GM19455 (cell line): Measurements from ENCODE around the gene NETO2.
"Not testable (repeated sequence)": the region's sequence is repeated elsewhere in the genome, so short reads cannot be mapped to it uniquely, and the experiment has no call there.

ENCODE experiments used
- ATAC-seq: cut with Tn5 transposase; IDR thresholded peaks from one replicate; pipeline ENCODE4 v1.9.1; 2021; ENCODE audit not compliant: unreplicated experiment

NETO2 gene, protein sequence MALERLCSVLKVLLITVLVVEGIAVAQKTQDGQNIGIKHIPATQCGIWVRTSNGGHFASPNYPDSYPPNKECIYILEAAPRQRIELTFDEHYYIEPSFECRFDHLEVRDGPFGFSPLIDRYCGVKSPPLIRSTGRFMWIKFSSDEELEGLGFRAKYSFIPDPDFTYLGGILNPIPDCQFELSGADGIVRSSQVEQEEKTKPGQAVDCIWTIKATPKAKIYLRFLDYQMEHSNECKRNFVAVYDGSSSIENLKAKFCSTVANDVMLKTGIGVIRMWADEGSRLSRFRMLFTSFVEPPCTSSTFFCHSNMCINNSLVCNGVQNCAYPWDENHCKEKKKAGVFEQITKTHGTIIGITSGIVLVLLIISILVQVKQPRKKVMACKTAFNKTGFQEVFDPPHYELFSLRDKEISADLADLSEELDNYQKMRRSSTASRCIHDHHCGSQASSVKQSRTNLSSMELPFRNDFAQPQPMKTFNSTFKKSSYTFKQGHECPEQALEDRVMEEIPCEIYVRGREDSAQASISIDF

DNA sequence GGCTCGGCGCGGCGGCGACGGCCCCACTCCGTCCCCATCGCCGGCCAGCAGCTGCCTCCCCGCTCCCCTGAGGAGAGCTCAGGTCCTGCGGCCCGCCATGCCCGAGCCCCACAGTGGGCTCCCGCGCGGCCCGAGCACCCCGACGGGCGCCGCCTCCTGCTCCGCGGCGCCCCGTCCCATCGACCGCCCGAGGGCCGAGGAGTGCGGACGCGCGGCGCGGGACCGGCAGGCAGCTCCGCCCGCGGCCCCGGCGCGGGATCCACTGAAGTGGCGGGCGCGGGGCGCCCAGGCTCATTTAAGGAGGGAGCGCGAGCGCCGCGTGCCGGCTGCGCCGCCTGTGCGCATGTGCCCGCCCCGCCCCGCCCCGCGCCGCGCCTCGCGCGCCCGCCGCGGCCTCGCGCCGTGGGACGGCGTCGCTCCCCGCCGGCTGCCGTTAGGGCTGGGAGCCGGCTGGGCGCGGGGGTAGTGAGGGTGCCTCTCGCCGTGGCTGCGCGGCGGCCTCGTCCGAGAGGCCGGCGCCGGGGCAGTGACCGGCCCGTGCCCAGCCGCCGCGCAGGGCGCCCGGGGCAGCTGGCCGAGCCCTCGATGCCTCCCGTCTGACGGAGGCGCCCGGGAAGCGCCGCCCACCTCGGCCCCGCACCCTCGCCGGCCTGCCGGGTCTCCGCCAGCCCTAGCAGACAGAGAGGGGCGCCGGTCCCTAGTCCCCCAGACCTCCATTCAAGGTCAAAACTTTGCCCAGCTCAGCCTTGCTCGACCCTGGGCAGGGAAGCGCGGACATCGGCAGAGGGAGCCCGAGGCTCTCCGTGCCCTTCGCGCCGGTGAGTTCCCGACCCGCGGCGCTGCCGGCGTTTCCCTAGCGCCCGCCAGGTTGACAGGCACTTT lies at the start of gene NETO2:
Gene NETO2, minus strand, starts transcription at position 269 of the 882 bp plus-strand sequence. CDS start 333 bp downstream, outside the sequence.
- ATAC-seq = peak; percentile 63

DNA sequence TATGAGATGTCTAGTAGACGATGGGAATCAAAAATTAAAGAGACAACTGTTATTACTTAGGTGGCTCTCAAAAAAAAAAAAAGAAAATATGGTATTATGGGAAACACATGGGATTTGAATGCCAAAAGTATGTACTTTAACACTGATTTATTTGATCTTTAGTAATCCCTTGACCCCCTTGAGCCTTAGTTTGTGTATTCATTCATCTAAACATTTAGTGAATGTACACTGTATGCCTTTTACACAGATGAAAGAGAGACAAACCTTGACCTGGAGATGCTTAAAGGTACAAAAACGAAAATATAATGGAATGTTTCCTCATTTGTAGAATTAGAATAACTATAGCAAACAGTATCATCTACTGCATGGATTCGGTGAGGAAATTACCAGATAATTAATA lies 38.6 kb upstream of the NETO2 start:
- ATAC-seq = no peak

- ATAC-seq = not testable (repeated sequence)
Observed at GRCh38 chr16:47181066-47181465, 37.3 kb upstream of the NETO2 start.

GRCh38 chr16:47180073-47180472 lies 36.3 kb upstream of the NETO2 start:
- ATAC-seq = no peak

- no peak for ATAC-seq
Observed at GRCh38 chr16:47175152-47175551, 31.4 kb upstream of the NETO2 start.

- ATAC-seq = no peak
Observed at GRCh38 chr16:47162670-47163420, 19.1 kb upstream of the NETO2 start.

DNA sequence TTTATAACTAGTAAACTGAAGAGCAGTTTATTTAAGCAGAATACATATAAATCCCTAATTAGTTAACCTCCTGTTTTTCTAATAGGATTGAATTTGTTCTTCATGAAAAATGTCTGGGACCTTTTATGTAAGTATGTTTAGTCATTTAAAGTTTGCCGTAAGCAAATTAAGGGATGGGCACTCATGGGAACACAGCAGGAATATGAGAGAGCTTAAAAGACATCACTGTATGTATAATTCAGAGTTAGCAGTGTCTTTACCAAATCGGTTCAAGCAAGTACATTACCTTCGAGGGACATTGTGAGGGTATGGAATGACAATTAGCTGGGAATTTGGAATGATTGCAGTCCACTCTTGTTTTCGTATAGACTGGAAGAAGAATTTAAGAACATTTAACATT lies 17.7 kb upstream of the NETO2 start:
- ATAC-seq = no peak

GRCh38 chr16:47160422-47160821 lies 16.7 kb upstream of the NETO2 start:
- no peak for ATAC-seq

DNA sequence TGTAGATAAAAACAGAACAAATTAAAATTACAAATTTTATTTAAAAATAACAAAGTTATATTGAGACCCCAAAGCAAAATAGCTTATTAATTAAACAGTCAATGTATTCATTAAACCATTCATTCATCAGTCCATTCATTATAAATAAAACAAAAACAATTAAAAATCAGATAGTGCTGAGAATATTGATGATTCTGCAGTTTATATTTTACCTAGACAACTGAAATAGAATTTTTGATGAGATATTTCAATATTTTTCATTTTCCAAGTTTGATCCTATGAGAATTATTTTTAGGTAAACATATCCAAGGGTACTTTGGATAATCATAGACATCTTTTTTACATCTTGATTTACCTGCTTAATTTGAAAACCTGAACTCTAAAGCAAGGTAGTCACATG lies 15.2 kb upstream of the NETO2 start:
- ATAC-seq = no peak

DNA sequence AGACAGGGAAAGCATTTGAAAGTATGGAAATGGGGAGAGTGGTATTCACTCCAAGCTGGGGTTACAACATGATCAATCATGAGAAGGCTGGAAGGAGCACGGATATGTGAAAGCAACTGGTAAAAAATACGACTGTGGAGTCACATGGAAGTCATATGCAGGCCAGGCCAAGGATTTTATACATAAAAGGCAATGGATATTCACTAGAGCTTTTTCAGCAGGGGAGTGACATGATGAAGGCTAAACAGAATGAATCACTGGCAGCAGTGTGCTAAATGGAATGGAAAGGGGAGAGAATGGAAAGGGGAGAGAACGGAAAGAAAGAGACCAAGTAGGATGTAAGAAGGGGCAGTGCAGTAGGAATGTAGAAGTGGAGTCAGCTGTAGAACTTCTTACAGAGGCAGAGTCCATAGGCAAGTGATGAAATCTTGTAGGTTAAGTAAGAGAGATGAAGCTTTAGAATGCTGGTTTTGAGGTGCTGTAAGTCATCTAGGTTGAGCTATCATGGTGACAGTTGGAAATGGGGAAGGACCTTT lies 13.0 kb upstream of the NETO2 start:
- ATAC-seq = no peak

- not testable (repeated sequence) for ATAC-seq
Observed at GRCh38 chr16:47152501-47152900, 8.8 kb upstream of the NETO2 start.

DNA sequence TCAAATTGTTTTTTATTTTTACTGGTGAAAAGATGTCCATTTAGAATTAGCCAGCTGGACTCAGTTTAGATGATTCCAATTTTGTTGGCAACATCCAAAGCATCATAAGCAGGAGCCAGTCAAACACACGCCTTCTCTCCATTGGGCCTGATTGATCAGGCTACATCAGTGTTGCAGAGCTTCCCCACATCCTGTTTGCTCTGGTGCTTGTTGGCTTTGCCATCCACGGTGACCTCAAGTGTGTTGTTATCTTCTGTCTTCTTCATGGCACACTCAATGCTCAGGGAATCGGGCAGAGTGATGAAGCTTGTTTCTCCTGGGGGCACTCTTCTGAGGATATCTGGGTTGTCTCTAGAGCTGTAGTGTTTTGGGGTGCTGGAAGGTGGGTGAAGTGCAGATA lies 6.3 kb upstream of the NETO2 start:
- no peak for ATAC-seq

DNA sequence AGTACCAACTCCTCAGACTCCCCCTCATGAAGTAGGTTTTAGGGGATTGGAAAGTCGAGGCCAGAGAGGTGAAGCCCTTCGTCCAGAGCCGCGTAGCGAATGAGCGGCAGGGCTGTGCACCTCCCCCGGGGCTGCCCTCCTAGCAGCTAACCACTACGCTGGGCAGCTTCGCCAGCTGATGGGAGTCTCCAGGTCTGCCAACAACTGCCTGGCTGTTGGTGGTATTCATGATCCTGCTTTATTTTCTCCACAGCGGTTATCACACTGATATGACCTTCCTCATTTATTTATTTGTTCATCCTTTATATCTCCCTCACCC lies 773 bp upstream of the NETO2 start:
- ATAC-seq = no peak

- peak; percentile 68 for ATAC-seq
Observed at GRCh38 chr16:47142821-47143676, 696 bp downstream of the NETO2 start.

DNA sequence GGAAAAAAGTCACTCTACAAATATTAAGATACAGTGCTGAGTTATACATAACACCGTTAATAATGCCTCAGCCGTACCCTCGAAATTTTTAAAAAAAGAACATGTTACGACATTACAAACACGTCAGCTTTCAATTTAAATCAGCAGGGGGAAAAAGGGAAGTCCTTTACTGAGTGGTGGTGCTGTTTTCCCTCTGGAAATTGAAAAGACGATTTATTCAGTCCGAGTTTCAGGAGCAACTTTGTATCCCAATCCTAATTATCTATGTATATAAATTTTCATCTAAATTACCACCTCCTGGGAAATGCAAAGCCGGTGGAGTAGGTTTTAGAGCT lies 1.3 kb downstream of the NETO2 start:
- no peak for ATAC-seq

DNA sequence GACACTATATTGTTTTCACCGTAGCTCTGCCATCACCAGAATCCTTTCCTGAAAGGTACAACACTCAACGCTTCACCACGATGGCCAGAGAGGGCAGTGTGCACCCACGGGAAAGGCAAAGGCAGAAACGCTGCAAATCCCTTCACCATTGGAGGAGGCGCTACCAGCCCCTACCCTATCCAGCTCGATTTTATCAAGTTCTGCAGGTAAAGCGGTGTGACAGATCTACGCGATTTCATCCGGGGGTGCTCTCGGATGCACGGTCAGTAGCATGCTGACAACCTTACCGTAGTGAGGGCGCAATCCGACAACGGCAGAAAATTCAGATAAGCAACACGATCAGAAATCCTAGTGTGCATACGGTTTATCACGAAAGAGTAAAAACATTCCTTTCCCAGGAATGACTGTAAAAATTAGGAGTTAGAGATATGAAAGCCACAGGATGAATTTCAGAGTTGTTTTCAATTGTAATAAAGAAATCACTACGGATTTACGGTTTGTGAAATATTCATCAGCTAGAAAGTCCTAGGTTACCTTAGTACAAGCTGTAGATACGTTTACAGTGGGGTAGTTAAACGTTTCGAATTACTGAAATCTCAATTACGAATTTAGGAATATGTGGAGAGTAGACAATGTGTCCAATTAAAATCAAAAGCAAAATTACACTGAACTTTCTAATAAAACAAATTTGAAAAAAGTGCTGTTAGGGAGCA lies 1.8 kb downstream of the NETO2 start:
- peak; percentile 44 for ATAC-seq

DNA sequence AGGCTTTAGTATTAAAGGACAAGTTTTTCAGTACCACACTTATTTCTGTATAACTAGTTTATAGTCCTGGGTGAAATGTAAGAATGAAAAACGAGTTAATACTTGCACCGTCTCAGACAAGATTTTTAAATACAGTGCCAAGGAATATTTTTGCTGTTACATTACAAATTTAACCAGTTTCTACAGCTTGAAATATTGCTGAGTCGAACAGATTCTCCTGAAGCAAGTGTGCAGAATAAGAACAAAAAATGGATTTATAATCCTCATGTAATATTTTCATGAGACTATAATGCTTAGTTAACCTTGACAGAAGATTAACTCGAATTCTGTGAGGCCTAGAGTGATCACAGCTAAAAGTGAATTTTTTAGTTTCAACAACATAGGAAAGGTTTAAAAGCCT lies 3.1 kb downstream of the NETO2 start:
- ATAC-seq = no peak

GRCh38 chr16:47139561-47140185 lies 4.1 kb downstream of the NETO2 start:
- no peak for ATAC-seq

DNA sequence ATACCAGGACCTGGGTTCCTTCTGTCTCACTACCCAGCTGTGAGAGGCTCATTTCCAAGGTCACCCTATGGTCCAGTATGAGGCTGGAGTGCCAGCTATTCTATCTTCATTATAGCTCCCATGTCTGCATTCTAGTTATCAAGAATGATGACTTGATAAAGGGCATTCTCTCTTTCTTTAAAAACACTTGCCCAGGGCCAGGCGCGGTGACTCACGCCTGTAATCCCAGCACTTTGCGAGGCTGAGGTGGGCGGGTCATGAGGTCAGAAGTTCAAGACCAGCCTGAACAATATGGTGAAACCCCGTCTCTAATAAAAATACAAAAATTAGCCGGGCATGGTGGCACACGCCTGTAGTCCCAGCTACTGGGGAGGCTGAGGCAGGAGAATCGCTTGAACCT lies 5.8 kb downstream of the NETO2 start:
- not testable (repeated sequence) for ATAC-seq
